ENCODE data around the gene MAPK6.
"Not testable (repeated sequence)": the region's sequence is repeated elsewhere in the genome, so short reads cannot be mapped to it uniquely, and the experiment has no call there.

MAPK6 gene

GRCh38 chr15:52071570-52071969 lies 52.6 kb downstream of the MAPK6 start:
- H3K27me3 Mint-ChIP-seq, result no peaks in the 10 kb centered on the region
- no peak overlapping the region for H3K27ac Mint-ChIP-seq
- intact Hi-C loops (cut with micrococcal nuclease), result no loop called here
- H3K4me3 Mint-ChIP-seq, result no peak overlapping the region
- no peaks in the 10 kb centered on the region for H3K9me3 Mint-ChIP-seq
- H3K4me1 Mint-ChIP-seq (ENCODE audit: low read depth), result peaks cover 5% of the 10 kb centered on the region
- peaks cover 2% of the 10 kb centered on the region for H3K36me3 Mint-ChIP-seq (ENCODE audit: low read depth)

- peaks cover 34% of the 10 kb centered on the region for H3K4me1 Mint-ChIP-seq (ENCODE audit: low read depth)
- H3K27me3 Mint-ChIP-seq, result peaks cover 8% of the 10 kb centered on the region
- H3K36me3 Mint-ChIP-seq (ENCODE audit: low read depth), result no peaks in the 10 kb centered on the region
- peak overlapping the region; percentile 5 for H3K27ac Mint-ChIP-seq
- no peaks in the 10 kb centered on the region for H3K9me3 Mint-ChIP-seq
- intact Hi-C loops (cut with micrococcal nuclease), result loop anchor here (5.0 kb wide), 1 partner anchor 60 kb away; no protein-coding TSS in a partner anchor
- no peak overlapping the region for H3K4me3 Mint-ChIP-seq
Observed at GRCh38 chr15:52076889-52077781, 58.1 kb downstream of the MAPK6 start.

GRCh38 chr15:52078197-52078875 lies 59.3 kb downstream of the MAPK6 start:
- Mint-ChIP-seq H3K9me3 (no peaks in the 10 kb centered on the region), H3K4me1 (ENCODE audit: low read depth) (peaks cover 45% of the 10 kb centered on the region), H3K4me3 (no peak overlapping the region), H3K27me3 (peaks cover 13% of the 10 kb centered on the region), H3K36me3 (ENCODE audit: low read depth) (no peaks in the 10 kb centered on the region), H3K27ac (no peak overlapping the region)
- intact Hi-C loops (cut with micrococcal nuclease), result loop anchor here (5.0 kb wide), 1 partner anchor 59 kb away; no protein-coding TSS in a partner anchor

GRCh38 chr15:52078876-52079700 lies 60.1 kb downstream of the MAPK6 start:
- intact Hi-C loops (cut with micrococcal nuclease), result loop anchor here (1.0 to 5.0 kb wide), 2 partner anchors 58 to 97 kb away; no protein-coding TSS in a partner anchor
- no peaks in the 10 kb centered on the region for H3K36me3 Mint-ChIP-seq (ENCODE audit: low read depth)
- H3K9me3 Mint-ChIP-seq, result no peaks in the 10 kb centered on the region
- H3K27ac Mint-ChIP-seq, result no peak overlapping the region
- peaks cover 50% of the 10 kb centered on the region for H3K4me1 Mint-ChIP-seq (ENCODE audit: low read depth)
- H3K27me3 Mint-ChIP-seq, result peaks cover 16% of the 10 kb centered on the region
- no peak overlapping the region for H3K4me3 Mint-ChIP-seq

GRCh38 chr15:52080031-52080430 lies 61.0 kb downstream of the MAPK6 start:
- intact Hi-C loops (cut with micrococcal nuclease), result no loop called here
- H3K9me3 Mint-ChIP-seq, result no peaks in the 10 kb centered on the region
- H3K4me1 Mint-ChIP-seq (ENCODE audit: low read depth), result peaks cover 50% of the 10 kb centered on the region
- peaks cover 16% of the 10 kb centered on the region for H3K27me3 Mint-ChIP-seq
- no peak overlapping the region for H3K4me3 Mint-ChIP-seq
- no peaks in the 10 kb centered on the region for H3K36me3 Mint-ChIP-seq (ENCODE audit: low read depth)
- no peak overlapping the region for H3K27ac Mint-ChIP-seq

GRCh38 chr15:52080706-52081392 lies 61.8 kb downstream of the MAPK6 start:
- no peaks in the 10 kb centered on the region for H3K36me3 Mint-ChIP-seq (ENCODE audit: low read depth)
- H3K9me3 Mint-ChIP-seq, result no peaks in the 10 kb centered on the region
- H3K27ac Mint-ChIP-seq, result no peak overlapping the region
- H3K27me3 Mint-ChIP-seq, result peaks cover 16% of the 10 kb centered on the region
- H3K4me3 Mint-ChIP-seq, result no peak overlapping the region
- peaks cover 50% of the 10 kb centered on the region for H3K4me1 Mint-ChIP-seq (ENCODE audit: low read depth)
- intact Hi-C loops (cut with micrococcal nuclease), result no loop called here

GRCh38 chr15:52082197-52083036 lies 63.4 kb downstream of the MAPK6 start:
- H3K27me3 Mint-ChIP-seq, result peaks cover 16% of the 10 kb centered on the region
- H3K9me3 Mint-ChIP-seq, result no peaks in the 10 kb centered on the region
- no peak overlapping the region for H3K27ac Mint-ChIP-seq
- H3K4me3 Mint-ChIP-seq, result no peak overlapping the region
- intact Hi-C loops (cut with micrococcal nuclease), result no loop called here
- peaks cover 37% of the 10 kb centered on the region for H3K4me1 Mint-ChIP-seq (ENCODE audit: low read depth)
- H3K36me3 Mint-ChIP-seq (ENCODE audit: low read depth), result no peaks in the 10 kb centered on the region

- Mint-ChIP-seq H3K27me3 (peaks cover 15% of the 10 kb centered on the region), H3K4me1 (ENCODE audit: low read depth) (peaks cover 32% of the 10 kb centered on the region)
- H3K27ac Mint-ChIP-seq; H3K36me3 Mint-ChIP-seq (ENCODE audit: low read depth); H3K4me3 Mint-ChIP-seq; intact Hi-C loops (cut with micrococcal nuclease); H3K9me3 Mint-ChIP-seq: not testable (repeated sequence)
Observed at GRCh38 chr15:52083037-52083359, 64.0 kb downstream of the MAPK6 start.

GRCh38 chr15:52083603-52084002 lies 64.6 kb downstream of the MAPK6 start:
- H3K4me3 Mint-ChIP-seq, result no peak overlapping the region
- intact Hi-C loops (cut with micrococcal nuclease), result no loop called here
- H3K27me3 Mint-ChIP-seq, result peaks cover 13% of the 10 kb centered on the region
- H3K4me1 Mint-ChIP-seq (ENCODE audit: low read depth), result peaks cover 28% of the 10 kb centered on the region
- H3K9me3 Mint-ChIP-seq, result no peaks in the 10 kb centered on the region
- no peaks in the 10 kb centered on the region for H3K36me3 Mint-ChIP-seq (ENCODE audit: low read depth)
- no peak overlapping the region for H3K27ac Mint-ChIP-seq

- intact Hi-C loops (cut with micrococcal nuclease), result no loop called here
- H3K27me3 Mint-ChIP-seq, result peaks cover 11% of the 10 kb centered on the region
- H3K36me3 Mint-ChIP-seq (ENCODE audit: low read depth), result peaks cover 11% of the 10 kb centered on the region
- H3K9me3 Mint-ChIP-seq, result peaks cover 12% of the 10 kb centered on the region
- H3K4me1 Mint-ChIP-seq (ENCODE audit: low read depth), result peaks cover 18% of the 10 kb centered on the region
- no peak overlapping the region for H3K4me3 Mint-ChIP-seq
- no peak overlapping the region for H3K27ac Mint-ChIP-seq
Observed at GRCh38 chr15:52085299-52085698, 66.3 kb downstream of the MAPK6 start.

- peaks cover 16% of the 10 kb centered on the region for H3K9me3 Mint-ChIP-seq
- H3K4me3 Mint-ChIP-seq, result no peak overlapping the region
- H3K4me1 Mint-ChIP-seq (ENCODE audit: low read depth), result peaks cover 18% of the 10 kb centered on the region
- H3K36me3 Mint-ChIP-seq (ENCODE audit: low read depth), result peaks cover 13% of the 10 kb centered on the region
- H3K27me3 Mint-ChIP-seq, result peaks cover 9% of the 10 kb centered on the region
- intact Hi-C loops (cut with micrococcal nuclease), result no loop called here
- H3K27ac Mint-ChIP-seq, result no peak overlapping the region
Observed at GRCh38 chr15:52086011-52086786, 67.2 kb downstream of the MAPK6 start.

GRCh38 chr15:52090193-52090592 lies 71.2 kb downstream of the MAPK6 start:
- Mint-ChIP-seq H3K36me3 (ENCODE audit: low read depth) (peaks cover 13% of the 10 kb centered on the region), H3K9me3 (peaks cover 16% of the 10 kb centered on the region), H3K27ac (no peak overlapping the region), H3K4me1 (ENCODE audit: low read depth) (peaks cover 20% of the 10 kb centered on the region), H3K27me3 (peaks cover 13% of the 10 kb centered on the region), H3K4me3 (no peak overlapping the region)
- intact Hi-C loops (cut with micrococcal nuclease), result no loop called here

Data from dendritic cell treated with granulocyte-macrophage colony-stimulating factor and Interleukin-4, amounts not matched to agents 40 ng/mL and 50 ng/mL, for 4 days (primary cell).